Measurements from ENCODE around the gene PNKP. TPM values are rescaled to one million over a fixed set of nuclear protein-coding genes. Genes with fewer than 3 reads are reported as not detected.

The PNKP gene
- total and polyA plus RNA-seq, 10 of the 15 experiments (the other 5 are each of a cell fraction or from before 2014, with no cell fraction given), result 2.9 to 82.3 (median 33.2) TPM

- TF ChIP-seq NKRF (conservative IDR thresholded peaks at IDR 0.05) (no peak), SMC3 (IDR thresholded peaks at IDR 0.05; ENCODE audit: borderline replicate concordance, low read length) (no peak), TARDBP (IDR thresholded peaks at IDR 0.05; ENCODE audit: borderline replicate concordance) (no peak), RCOR1 (conservative IDR thresholded peaks at IDR 0.05; ENCODE audit: low read depth, low read length) (no peak), CTCF (IDR thresholded peaks at IDR 0.05 in 2 of 3, conservative IDR thresholded peaks at IDR 0.05 in 1 of 3; ENCODE audit: control insufficient read depth in 2 of 3, extremely low read depth in 1 of 3, insufficient read depth in 1 of 3, low read depth in 3 of 3, low read length in 3 of 3) (0 out of 6 replicates have a peak, but pooled peaks of 2 of the 3 experiments have one; percentile 12 to 13)
- POLR2A ChIA-PET, result interaction anchor here (0.6 to 6.6 kb wide), 3 partner anchors 8 to 18 kb away, joined by 3 to 116 read pairs (median 3); partner anchors contain the start of genes ATF5 and IL4I1
- intact Hi-C loops (cut with micrococcal nuclease; ENCODE audit: unreplicated experiment), result no loop called here
- CTCF ChIA-PET, result no interaction called here
- RAD21 ChIA-PET (ENCODE audit: unreplicated experiment), result interaction anchor here (0.6 to 1.2 kb wide), 2 partner anchors 13 to 21 kb away, joined by 3 to 5 read pairs; partner anchors contain the start of gene ATF5
- Histone ChIP-seq H2AFZ (ENCODE audit: control insufficient read depth, low read depth, low read length) (no peak overlapping the region), H3K36me3 (ENCODE audit: control insufficient read depth in 2 of 2, insufficient read depth in 2 of 2, low read length in 1 of 2) (peaks cover 25 to 36% of the 10 kb centered on the region in 2 experiments), H3K4me3 (no peak overlapping the region), H4K20me1 (ENCODE audit: control insufficient read depth, insufficient read depth) (no peaks in the 10 kb centered on the region; the same call in 1 of the 2 replicates), H3K79me2 (ENCODE audit: control insufficient read depth, insufficient read depth, low read length) (peaks cover 66% of the 10 kb centered on the region), H3K27ac (ENCODE audit: control insufficient read depth, insufficient read depth) (no peak overlapping the region), H3K4me1 (ENCODE audit: control insufficient read depth, insufficient read depth, low read length) (peaks cover 41% of the 10 kb centered on the region), H3K9me3 (replicated peaks; ENCODE audit: control insufficient read depth, insufficient read depth, low read length) (no peaks in the 10 kb centered on the region; the same call in 2 of the 3 replicates), H3K9ac (ENCODE audit: control insufficient read depth, insufficient read depth, low read length) (no peak overlapping the region), H3K4me2 (ENCODE audit: control insufficient read depth, insufficient read depth) (no peak overlapping the region), H3K27me3 (replicated peaks in 1 of 2; ENCODE audit: control insufficient read depth in 2 of 2, insufficient read depth in 2 of 2, low read length in 1 of 2) (no peaks in the 10 kb centered on the region)
- SMC1A ChIA-PET (ENCODE audit: uncharacterized antibody, unreplicated experiment), result interaction anchor here (0.9 to 1.0 kb wide), 2 partner anchors 8 to 46 kb away, joined by 3 to 4 read pairs; no protein-coding TSS in a partner anchor
- in situ Hi-C loops (cut with MboI), result no loop called here
- ATAC-seq, result no peak
- no peak for FAIRE-seq
- WGBS (ENCODE audit: insufficient coverage, insufficient replicate concordance, low lambda C conversion rate, missing lambda C conversion rate), result 83% methylated on average over 6 of the region's 6 CpGs
- no TSS peak for BruUV-seq (replicated peaks)
- DNase-seq (ENCODE audit: low read depth, low spot score), result no peak
Observed at GRCh38 chr19:49915271-49915670, 47.9 kb upstream of the PNKP start.
